ENCODE measurements around the gene POLR2E.
"Not testable (repeated sequence)": the region's sequence is repeated elsewhere in the genome, so short reads cannot be mapped to it uniquely, and the experiment has no call there.

Gene POLR2E

GRCh38 chr19:1094978-1095701 lies at the start of gene POLR2E:
POLR2E (minus strand) TSS chr19:1095375; CDS start chr19:1095315, 60 bp downstream.
- peak; percentile 97 to 99 for DNase-seq

GRCh38 chr19:1144741-1145140 lies 49.6 kb upstream of the POLR2E start:
- DNase-seq, result no peak

- no peak for DNase-seq
Measured at GRCh38 chr19:1143828-1144399, 48.7 kb upstream of the POLR2E start.

GRCh38 chr19:1141944-1142343 lies 46.8 kb upstream of the POLR2E start:
- DNase-seq, result no peak

- no peak for DNase-seq
Measured at GRCh38 chr19:1140272-1141027, 45.3 kb upstream of the POLR2E start.

- no peak for DNase-seq
Measured at GRCh38 chr19:1139126-1139525, 44.0 kb upstream of the POLR2E start.

GRCh38 chr19:1138121-1138520 lies 42.9 kb upstream of the POLR2E start:
- no peak for DNase-seq

- DNase-seq, result no peak
Measured at GRCh38 chr19:1136621-1137317, 41.6 kb upstream of the POLR2E start.

GRCh38 chr19:1136201-1136600 lies 41.0 kb upstream of the POLR2E start:
- DNase-seq, result no peak

GRCh38 chr19:1135454-1135853 lies 40.3 kb upstream of the POLR2E start:
- DNase-seq, result no peak

GRCh38 chr19:1134431-1134830 lies 39.3 kb upstream of the POLR2E start:
- no peak for DNase-seq

- peak; percentile 67 to 77 for DNase-seq
Measured at GRCh38 chr19:1133471-1133929, 38.3 kb upstream of the POLR2E start.

- DNase-seq, result no peak
Measured at GRCh38 chr19:1132552-1133383, 37.6 kb upstream of the POLR2E start.

GRCh38 chr19:1131718-1132551 lies 36.8 kb upstream of the POLR2E start:
- peak; percentile 84 to 94 for DNase-seq

GRCh38 chr19:1130771-1131717 lies 35.9 kb upstream of the POLR2E start:
- DNase-seq, result peak; percentile 62 to 63

GRCh38 chr19:1129535-1129934 lies 34.4 kb upstream of the POLR2E start:
- no peak for DNase-seq

GRCh38 chr19:1129084-1129483 lies 33.9 kb upstream of the POLR2E start:
- not testable (repeated sequence) for DNase-seq

GRCh38 chr19:1128106-1128505 lies 32.9 kb upstream of the POLR2E start:
- no peak for DNase-seq

- no peak for DNase-seq
Measured at GRCh38 chr19:1126984-1127760, 32.0 kb upstream of the POLR2E start.
